RCC 7860 (cell line): ENCODE measurements around the gene PTCHD1.

Experiments
- DNase-seq: peaks from one replicate; pipeline ENCODE4 v3.0.0-alpha.2; 2015; ENCODE audit warnings: low spot score
- FAIRE-seq: peaks from 2 replicates; lab custom pipeline; 2012; peaks lifted over from hg19 to GRCh38; lab: Jason Lieb, UNC

The PTCHD1 gene

DNA sequence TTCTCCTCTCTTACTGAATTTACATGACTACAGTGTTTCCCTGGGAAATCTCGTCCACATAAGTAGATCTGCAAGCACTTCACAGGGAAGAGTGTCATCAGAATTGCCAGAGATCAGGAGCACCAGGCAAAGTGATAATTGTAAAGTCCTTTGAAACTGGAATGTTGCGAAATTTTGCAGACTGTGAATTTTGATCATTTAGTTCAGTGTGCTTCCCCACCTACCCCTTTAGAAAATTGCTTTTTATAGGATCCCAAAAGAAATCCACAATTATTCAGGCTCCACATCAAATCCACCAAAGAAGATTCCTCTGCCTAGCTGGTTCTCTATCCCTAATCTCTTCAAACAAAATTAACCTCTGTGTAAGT, 10.2 kb downstream of the PTCHD1 start:
- DNase-seq (no peak), FAIRE-seq (no peak)

DNA sequence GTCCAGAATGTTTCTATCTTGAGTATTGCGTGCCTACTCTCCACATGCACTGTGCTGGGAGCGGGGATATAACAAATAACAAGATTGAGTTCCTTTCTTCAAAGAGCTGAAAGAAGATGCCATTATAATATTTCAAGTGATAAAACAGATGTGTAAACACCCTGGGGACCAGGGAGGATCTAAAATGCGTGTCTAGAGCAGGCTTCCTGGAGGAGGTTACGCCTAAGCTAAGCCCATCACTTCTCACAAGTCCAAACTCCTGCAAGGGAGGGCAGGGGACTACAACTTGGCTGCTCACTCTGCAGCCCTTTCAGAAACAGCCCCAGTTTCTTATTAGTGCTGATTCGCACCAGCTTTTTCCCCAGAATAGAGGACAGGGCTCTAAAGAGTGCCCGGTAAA, 21.5 kb downstream of the PTCHD1 start:
- FAIRE-seq: no peak
- no peak for DNase-seq

DNA sequence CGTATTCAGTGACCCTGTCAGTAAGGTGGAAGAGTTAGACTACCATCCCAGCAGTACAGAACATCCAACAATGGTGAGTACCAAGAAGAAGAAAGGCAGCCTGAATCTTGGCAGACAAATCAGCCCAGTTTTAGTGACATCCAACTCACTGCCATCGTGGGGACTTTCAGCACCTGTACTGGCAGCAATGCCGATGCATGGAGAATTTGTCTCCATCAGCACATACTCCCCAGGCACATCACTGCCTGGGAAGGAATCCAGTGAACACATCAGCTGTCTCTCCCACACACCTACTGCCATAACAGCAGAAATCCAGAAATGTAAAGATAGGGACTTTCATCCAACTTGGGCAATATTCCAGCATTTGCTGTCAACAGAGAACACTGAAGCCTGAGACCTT, 29.8 kb downstream of the PTCHD1 start:
- no peak for FAIRE-seq
- no peak for DNase-seq

DNA sequence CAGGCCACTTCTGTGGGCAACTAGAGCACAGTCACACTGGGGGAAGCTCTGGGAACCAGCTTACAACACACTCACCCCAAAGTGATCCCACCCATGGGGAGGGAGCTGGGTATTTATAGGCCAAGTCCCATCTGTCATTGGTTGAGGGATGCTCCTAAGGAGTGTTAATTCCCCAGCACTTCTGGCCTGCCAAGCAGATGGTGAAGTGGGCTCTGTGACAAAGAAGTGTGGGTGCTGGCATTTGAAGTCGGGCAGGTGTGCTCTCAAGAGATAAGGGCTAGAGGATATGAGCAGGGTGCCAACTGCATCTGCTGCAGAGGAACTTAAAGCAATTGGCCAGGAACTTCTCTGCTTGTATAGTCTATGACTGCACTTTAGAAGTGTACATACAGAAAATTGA, 30.9 kb downstream of the PTCHD1 start:
- no peak for FAIRE-seq

DNA sequence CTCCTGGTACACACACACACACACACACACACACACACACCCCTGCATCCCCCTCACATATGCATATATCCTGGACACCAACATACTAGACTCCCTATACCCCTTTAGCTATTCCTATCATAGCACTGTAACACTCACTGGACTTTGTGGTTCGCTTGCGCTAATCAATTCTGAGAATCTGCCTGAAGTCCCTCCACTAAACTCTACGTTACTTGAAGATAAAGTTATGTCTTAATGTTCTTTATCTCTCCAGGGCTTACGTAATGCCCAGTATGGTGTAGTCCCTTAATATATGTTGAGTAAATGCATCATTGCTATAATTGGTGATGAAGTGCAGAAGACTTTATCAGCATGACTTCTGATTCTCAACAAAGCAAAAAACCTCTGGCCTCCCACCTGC, 32.3 kb downstream of the PTCHD1 start:
- DNase-seq: no peak

More for the DNA sequence above, 30.9 kb downstream of the PTCHD1 start:
- DNase-seq: no peak

DNA sequence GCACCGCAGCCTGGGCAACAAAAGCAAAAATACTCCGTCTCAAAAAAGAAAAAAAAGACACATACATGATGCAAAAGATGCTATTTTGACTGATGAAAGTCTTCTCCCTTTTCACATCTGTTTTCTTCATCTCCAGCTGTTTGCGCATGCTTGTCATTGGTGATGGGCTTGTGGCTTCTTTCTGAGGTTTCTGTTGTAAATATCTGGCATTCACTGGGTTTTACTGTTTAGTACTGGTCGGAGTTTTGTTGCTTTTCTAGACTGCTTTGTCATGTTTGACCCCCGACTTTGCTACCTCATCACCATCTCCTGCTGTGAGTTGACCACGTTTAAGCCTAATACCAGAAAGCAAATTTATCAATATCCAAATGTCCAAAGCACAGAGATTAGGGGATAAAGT, 34.4 kb downstream of the PTCHD1 start:
- DNase-seq (no peak), FAIRE-seq (no peak)

More for the DNA sequence above, 32.3 kb downstream of the PTCHD1 start:
- no peak for FAIRE-seq

DNA sequence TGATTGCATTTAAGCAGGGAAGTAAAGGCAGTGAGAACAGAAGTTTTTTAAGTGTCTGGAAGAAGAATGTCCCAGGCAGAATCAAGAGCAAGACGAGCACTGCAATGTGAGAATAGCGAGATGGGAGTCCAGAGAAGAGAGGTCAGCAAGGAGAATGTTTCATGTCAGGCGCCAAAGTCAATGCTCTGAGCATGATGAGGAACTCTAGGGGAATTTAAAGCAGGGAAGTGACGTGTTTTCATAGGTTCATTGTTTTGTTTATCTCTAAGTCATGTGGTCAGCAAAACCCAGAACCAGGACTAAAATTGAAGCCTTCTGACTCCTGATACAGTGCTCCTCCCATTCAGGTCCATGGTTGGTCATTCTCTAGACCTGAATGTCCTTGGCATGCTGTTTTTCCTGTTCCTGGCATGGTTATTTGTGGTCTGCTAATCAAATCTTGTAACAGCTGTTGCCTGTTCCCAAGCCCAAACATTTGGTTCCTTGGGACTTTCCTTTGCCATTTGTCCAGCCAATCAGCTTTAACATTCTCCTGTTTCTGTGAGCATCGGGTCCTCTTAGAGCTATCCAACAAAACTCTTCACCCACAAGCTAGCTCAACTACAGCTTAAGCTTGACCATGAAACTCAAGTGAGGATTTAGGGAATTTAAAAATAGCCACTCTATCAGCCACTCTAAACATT, 37.7 kb downstream of the PTCHD1 start:
- DNase-seq: no peak
- no peak for FAIRE-seq

DNA sequence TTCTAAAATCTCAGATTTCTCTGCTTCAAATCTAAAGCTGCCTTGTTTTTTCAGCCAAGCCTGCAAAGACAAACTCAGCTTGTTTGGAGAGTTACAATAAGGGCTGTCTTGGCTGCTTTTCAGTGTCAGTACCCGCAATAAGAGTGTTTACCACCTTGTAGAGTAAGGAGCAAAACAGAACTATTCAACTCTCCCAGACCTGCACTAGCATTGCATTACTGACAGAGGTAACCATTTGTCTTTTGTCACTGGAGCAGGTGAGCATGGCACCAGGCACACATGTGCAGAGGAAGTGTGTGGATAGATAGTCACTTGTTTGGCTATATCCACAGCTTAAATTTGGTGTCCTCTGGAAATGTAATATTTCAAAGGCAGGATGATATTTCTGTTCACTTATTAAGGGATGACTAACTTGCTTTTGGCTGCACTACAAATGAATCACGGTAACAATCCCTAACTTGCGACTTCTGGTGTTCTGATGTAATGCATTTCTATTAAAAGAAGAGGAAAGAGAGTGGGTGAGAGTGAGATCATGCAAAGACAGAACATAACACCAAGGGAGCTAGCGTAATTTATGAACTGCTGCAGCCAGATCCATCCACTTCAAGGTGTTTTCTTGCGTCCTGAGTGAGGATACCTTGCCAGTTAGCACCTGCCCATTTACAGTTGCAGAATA, 38.6 kb downstream of the PTCHD1 start:
- DNase-seq: peak; percentile 68

DNA sequence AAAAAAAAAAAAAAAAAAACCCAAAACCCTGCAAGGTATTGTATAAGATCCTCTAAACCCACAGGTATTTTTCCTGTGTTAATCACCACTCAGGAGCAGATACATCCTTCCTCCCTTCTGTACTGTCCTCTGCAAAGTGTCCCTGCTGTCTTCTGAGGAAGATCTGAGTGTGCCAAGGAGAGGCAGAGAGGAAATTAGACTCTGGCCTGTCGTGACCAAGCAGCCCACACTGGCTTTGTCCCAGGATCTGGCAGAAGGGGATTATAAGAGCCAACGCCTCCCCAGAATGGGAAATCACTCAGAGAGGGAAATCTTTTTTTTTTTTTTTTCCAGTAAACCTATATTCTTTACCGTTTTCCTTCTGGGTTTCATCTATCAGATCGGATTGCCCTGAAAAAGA, 39.6 kb downstream of the PTCHD1 start:
- FAIRE-seq: peak; percentile 61

More for the DNA sequence above, 38.6 kb downstream of the PTCHD1 start:
- FAIRE-seq: peak; percentile 96

DNA sequence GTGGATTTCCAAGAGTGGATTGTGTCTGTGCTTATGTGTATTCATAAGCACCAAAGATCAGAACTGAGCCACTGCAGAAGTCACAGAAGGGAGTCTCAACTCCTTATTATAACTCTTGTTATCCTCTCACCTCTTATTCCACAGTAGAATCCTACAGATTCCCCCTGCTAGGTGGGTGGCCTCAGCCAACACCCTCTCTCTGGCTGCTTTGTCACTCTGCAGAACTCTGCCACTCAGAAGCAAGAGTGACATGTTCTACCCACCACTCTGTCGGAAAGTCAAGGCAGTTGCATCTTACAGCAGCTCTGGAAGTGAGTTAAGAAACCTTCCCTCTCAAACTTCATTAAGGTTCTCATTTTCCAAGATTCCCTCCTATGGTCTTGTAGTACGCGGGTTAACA, 41.9 kb downstream of the PTCHD1 start:
- no peak for FAIRE-seq

More for the DNA sequence above, 39.6 kb downstream of the PTCHD1 start:
- DNase-seq: peak; percentile 22

DNA sequence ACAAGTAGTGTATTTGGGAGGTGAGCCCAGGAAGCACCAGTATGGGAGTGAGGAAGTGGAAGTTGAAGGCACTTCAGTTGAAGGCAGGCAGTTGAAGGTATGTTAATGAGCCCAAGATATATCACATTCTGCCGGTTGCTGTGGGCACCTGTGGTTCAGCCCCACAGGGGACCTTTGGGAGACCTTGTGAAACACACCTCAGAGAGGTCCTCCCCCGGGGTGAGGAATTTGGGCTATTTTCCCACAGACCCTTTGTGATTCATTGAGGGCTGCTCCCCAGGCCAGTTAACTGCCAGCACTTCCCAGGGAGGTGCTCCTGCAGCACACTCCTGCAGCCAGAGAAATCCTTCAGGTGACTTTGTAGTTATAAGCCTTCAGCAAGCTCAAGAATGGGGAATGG, 45.9 kb downstream of the PTCHD1 start:
- FAIRE-seq: no peak
- DNase-seq: no peak

More for the DNA sequence above, 41.9 kb downstream of the PTCHD1 start:
- no peak for DNase-seq

DNA sequence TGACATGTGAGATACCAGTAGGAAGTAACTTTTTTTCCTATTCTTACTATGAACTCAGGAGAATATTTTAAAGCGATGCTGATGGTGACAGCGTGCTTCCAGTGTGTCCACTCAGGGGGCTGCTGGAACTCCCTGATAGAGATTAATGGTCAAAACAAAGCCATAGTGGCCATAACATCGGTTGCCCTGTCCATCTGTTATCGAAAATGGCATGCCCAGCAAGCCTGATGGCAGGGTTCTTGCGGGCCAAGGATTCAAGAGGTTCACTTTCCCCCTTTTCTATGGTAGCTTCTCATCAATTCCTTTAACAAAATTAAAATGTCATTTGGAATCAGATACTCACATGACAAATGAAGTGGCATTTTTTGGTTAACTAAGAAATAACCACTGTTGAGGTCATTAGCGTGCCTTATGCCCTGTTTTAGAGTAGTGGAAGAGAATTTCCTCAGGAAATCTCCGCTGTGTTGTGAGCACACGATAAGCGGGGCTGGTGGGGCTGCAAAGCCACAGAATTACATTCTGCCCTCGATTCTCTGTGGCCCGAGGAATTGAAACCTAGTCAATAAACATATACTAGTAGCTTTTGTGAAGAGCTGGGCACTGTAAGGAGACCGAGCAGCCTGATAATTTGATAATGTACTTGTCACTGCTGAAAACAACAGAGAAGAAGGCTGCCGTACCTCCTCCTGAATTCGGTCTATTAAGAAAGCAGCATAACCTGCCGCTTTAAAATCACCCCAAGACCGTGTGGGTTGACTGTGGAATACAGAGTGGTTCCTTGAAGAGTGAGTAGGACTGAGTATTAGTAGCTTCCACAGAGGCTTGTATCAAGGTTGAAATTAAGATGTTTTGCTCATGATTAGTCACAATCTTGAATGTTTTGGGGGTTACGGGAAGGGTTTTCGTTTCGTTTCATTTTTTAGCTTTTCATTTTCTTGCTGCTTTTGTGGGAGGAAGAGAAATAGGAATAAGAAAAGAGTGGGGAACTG, 46.7 kb downstream of the PTCHD1 start:
- no peak for DNase-seq

DNA sequence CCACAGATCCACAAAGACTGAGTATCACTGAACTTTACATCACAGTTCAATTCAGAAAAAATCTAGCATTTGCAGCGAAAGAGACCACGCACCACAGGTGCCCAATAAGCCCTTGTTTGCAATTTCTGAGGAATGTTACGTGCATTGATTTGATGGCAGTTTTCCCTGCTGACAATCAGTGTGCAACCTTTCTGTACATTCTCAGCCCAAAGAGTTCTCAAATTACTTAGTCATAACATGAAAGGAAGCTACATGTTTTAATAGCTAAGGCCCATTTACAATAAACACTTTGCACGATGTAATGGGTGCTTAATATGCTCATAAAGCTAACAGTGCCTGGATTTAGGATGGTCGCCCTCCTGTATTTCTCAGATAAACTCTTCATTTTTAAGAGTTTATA, 47.9 kb downstream of the PTCHD1 start:
- DNase-seq: no peak

More for the DNA sequence above, 46.7 kb downstream of the PTCHD1 start:
- FAIRE-seq: no peak

DNA sequence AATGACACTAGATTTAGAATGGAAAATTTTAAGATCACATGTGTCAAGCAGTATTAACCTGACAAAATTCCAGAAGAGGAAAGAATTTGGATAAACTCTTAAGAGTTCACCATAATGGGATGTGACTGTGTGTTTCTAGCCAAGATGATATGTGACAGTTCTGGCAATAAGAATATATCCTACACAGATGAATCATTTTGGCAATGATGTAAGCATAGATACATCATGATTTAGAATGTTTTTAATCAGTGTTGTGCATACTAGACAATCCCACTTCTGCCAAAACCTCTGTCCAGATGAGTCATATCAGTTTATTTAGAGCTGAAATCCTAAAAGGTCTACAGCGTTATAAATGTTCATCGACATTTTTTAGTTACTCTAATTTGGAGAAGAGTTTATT, 48.8 kb downstream of the PTCHD1 start:
- FAIRE-seq: no peak
- no peak for DNase-seq

More for the DNA sequence above, 47.9 kb downstream of the PTCHD1 start:
- FAIRE-seq: no peak

DNA sequence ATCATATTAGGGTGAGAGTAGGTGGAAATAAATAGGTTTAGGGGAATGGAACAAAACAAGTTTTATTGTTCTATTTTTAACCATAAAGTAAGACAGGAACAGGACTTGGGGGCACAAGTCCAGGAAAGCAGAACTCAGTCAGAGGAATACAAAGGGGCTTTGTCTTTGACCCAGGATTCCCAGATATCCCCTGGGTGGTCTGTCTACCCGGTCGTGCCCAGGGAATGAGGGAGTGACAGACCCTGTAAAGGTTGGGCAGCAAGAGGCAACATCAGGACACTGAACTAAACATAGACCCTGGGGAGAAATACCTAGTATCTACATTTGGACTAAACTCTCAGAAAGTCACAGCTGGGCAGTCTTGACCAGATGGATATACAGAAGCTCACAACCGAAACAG, 50.6 kb downstream of the PTCHD1 start:
- no peak for FAIRE-seq
- no peak for DNase-seq

DNA sequence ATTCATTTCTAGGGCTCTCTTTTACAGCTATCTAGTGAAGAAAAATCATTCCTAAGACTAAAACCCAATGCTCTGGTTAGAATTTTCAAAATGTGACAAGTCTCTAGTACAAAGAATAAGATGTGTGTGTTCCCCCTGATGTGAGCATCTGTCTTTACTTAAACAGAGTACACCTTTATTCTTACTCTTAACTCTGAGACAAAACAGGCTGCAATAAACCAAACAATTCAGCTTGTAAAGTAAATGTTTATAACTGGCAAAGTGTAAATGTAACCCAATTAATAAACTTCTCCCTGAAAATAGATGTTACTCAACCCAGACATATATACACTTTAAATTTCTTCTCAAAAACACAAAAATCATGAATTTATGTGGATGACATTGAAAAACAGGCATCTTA, 51.6 kb downstream of the PTCHD1 start:
- no peak for FAIRE-seq
- DNase-seq: no peak

DNA sequence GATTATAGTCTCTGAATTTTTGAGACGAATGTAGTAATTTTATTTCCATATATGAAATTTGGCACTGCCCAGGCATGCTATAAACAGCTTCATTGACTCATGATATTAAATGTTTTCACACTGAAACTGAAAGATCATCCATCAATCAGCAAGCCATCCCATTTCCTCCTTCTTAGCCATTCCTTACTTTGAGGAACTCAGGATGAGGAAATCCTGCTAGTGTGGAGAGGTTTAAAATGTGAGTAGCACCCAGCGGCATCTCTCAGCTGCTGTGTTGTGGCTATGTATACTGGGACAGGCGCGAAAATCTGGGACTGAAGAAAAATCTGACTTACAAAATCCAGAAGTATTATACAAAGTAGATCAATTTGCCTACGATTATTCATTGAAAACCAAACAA, 52.1 kb downstream of the PTCHD1 start:
- FAIRE-seq (no peak), DNase-seq (no peak)

DNA sequence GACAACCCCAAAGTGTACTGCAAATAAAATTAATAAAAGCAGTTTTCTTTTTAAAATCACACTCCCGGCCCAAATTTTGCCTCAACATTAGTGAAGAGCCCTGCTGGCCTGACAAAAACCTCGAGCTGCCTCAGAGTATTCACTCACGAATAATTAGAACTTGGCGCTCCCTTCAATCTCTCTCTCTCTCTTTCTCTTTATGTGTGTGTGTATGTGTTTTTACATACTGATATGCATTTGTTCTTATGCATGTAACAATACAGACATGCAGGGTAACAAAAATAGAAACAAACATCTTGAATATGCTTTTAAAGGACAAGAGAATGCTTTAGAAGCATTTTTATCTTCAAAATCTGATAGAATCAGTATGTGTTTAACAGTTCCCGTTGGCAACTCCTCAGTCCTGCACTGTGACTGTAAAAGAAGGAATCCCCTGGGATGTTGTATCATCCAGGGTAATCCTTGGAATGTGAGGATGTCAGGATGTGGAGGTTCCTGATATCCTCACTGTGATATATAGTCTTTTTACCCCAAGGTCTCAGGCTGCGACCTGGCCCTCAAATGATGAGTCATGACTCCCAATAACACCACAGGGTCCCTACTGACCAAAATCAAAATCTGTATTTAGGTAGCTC, 53.0 kb downstream of the PTCHD1 start:
- FAIRE-seq (no peak), DNase-seq (no peak)

DNA sequence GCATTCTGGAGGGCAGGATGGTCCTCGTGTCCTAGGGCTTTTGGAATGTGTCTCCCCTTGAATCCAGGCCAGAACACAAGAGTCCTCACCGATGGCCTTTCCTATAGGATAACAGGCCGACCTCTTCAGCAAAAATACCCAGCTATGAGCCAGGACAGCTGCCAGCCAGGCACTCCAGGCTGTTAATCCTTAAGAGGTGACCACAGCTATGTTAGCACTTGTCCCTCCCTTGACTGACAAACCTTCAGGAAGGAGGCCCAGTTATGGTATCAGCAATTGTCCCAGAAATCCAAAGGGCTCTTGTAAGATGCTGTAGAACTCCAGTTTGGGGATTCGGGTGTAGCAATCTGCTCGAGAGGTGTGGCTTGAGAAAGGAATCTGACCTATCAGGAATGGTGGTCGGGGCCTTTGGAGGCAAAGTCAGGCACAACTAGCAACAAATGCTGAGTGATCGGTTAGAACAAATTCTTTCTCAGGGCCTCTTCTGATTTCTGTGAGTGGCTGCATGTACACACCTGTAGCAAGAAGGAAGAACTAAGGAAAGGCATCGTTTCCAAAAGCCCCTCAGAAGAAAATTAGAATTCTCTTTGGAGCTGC, 54.6 kb downstream of the PTCHD1 start:
- DNase-seq: no peak
- no peak for FAIRE-seq

DNA sequence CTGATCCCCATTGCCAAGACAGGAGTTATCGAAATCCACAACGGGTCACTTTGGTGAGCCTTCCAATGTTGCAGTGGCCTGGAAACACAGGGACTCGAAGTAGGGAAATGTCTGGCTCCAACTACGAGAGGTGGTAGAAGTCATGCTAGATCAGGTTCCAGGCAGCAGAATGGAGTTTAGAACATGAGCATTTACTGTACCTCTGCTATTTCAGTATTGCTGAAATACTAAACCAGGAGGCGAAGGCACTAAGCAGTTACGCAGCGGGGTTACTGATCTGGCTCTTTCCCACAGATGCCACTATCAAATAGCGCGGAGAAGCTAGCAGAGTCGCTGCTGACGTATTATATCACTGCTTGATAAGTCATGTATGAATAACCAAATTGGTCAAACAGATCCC, 56.3 kb downstream of the PTCHD1 start:
- no peak for FAIRE-seq
- DNase-seq: no peak
